NT2/D1 (cell line): Measurements from ENCODE around the gene MEDAG.

Source experiments
- SUZ12 ChIP-seq: IDR thresholded peaks from 2 replicates; pipeline ENCODE4 v1.6.1; 2011; ENCODE audit not compliant: insufficient read length, insufficient read depth; ENCODE audit errors: extremely low read depth
- YY1 ChIP-seq: IDR thresholded peaks from 2 replicates; pipeline ENCODE4 v1.6.1; 2011; ENCODE audit not compliant: insufficient read length, insufficient read depth
- ZNF274 ChIP-seq: IDR thresholded peaks from 2 replicates; pipeline ENCODE4 v1.6.1; 2011; ENCODE audit warnings: mild to moderate bottlenecking, low read depth, low read length

GRCh38 chr13:30904043-30904442 is 2.0 kb upstream of the MEDAG start:
- TF ChIP-seq YY1 (no peak), ZNF274 (no peak), SUZ12 (no peak)
